ENCODE data around the gene PRKCQ. TPM values are rescaled to one million over a fixed set of nuclear protein-coding genes. Genes with fewer than 3 reads are reported as not detected.
A peak's percentile ranks its signal among the peaks of the same experiment; 100 is the strongest.

Gene PRKCQ
- total RNA-seq, 8 experiments from 2014 or later, result 0.10 to 3.9 (median 1.8) TPM; not detected in 1

DNA sequence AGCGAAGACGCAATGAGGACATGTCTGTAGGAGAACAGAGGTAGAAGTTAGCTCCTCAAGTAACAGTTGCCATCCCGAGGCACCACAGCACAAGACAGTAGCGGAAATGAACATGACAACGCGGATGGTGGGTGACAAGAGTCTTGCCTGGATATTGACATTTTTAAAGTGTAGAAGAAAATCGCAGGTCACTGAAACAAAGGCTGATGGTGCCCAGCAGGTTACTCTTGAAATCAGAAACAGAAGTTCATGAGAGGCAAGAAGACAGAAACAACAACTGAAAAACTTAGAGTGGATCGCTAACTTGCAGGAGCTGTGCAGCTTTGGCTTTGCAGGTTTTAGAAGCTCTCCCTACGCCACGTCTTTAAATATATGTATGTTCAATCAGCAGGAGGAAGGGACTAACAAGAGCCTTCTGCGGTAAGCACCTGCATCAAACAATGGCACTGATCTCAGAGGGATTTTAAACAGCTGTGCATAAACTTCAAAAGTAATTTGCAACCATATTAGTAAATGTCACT lies 1.8 kb downstream of the PRKCQ start:
- peaks cover 9 to 11% of the 10 kb centered on the region in 2 donors for H3K4me1 ChIP-seq (replicated peaks in 1 of 2)
- in situ Hi-C loops (cut with MboI; ENCODE audit: low pct_unique_long_range_greater_than_20kb in 2 of 9, low sequenced_read_pairs in 9 of 9, unreplicated experiment in 9 of 9), result no loop called here
- ATAC-seq (replicated peaks in 6 of 8), result no peak
- no peak overlapping the region for H3K4me3 ChIP-seq
- 27 to 80% (median 62%) methylated on average over 3 to 11 of the region's 11 CpGs; no CpG with 5 or more reads in 2 of the 10 experiments for WGBS, 10 experiments
- no peak overlapping the region for H3K27ac ChIP-seq

DNA sequence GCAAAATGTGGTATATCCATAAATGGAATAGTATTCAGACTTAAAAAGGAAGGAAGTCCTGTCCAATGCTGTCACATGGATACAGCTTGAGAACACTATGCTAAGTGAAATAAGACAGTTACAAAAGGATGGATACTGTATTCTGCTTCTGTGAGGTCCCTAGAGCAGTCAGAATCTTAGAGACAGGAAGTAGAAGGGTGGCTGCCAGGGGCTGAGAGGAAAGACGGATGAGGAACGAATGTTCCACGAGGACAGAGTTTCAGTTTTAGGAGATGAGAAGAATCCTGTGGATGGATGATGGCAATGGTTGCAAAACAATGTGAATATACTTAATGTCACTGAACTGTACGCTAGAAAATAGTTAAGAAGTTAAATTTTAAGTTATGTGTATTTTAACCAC lies 3.8 kb downstream of the PRKCQ start:
- Histone ChIP-seq H3K4me1 (replicated peaks in 1 of 2) (peaks cover 8 to 11% of the 10 kb centered on the region in 2 donors), H3K4me3 (no peak overlapping the region), H3K27ac (no peak overlapping the region)
- no peak for ATAC-seq (replicated peaks in 6 of 8)
- in situ Hi-C loops (cut with MboI; ENCODE audit: low pct_unique_long_range_greater_than_20kb in 2 of 9, low sequenced_read_pairs in 9 of 9, unreplicated experiment in 9 of 9), result no loop called here
- 0 to 95% (median 83%) methylated on average over 1 to 4 of the region's 4 CpGs for WGBS, 10 experiments

DNA sequence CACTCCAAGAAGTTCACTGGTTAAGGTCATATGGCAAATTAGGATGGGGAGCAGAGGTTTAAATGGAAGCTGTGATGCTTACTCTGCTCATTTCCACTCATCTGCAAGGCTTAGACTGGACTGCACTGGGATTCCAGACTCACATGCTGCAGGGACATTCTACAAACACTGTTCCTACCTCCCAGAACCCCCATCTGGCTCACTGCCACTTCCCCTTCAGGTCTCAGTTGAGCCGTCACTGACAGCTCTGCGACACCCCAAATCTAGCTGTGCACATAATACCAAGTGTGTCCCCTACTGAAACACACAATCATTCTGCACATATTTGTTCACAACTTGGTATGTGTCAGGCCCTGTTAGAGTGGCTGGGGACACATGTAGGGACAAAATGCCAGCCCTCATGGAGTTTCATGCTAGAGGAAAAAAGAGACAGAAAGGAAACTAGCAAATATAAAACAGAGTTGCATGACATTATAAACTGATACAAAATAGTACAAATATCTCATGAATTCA lies 5.4 kb downstream of the PRKCQ start:
- WGBS, 10 experiments, result 17 to 100% (median 90%) methylated on average over 1 to 2 of the region's 2 CpGs; no CpG with 5 or more reads in 5 of the 10 experiments
- no peak for ATAC-seq (replicated peaks in 6 of 8)
- H3K27ac ChIP-seq, result no peak overlapping the region
- H3K4me3 ChIP-seq, result no peak overlapping the region
- peaks cover 5 to 11% of the 10 kb centered on the region in 2 donors for H3K4me1 ChIP-seq (replicated peaks in 1 of 2)
- in situ Hi-C loops (cut with MboI; ENCODE audit: low pct_unique_long_range_greater_than_20kb in 2 of 9, low sequenced_read_pairs in 9 of 9, unreplicated experiment in 9 of 9), result no loop called here

- Histone ChIP-seq H3K27ac (no peak overlapping the region), H3K4me1 (replicated peaks in 1 of 2) (no peaks in the 10 kb centered on the region), H3K4me3 (no peak overlapping the region)
- WGBS, 10 experiments, result 44 to 100% (median 83%) methylated on average over 1 to 8 of the region's 11 CpGs; no CpG with 5 or more reads in 4 of the 10 experiments
- ATAC-seq (replicated peaks in 6 of 8), result no peak
- in situ Hi-C loops (cut with MboI; ENCODE audit: low pct_unique_long_range_greater_than_20kb in 2 of 9, low sequenced_read_pairs in 9 of 9, unreplicated experiment in 9 of 9), result no loop called here
These were observed 9.2 kb downstream of the PRKCQ start for GRCh38 chr10:6570893-6571292.

- H3K27ac ChIP-seq, result no peak overlapping the region
- 0 to 87% (median 76%) methylated on average over 1 to 5 of the region's 7 CpGs; no CpG with 5 or more reads in 4 of the 10 experiments for WGBS, 10 experiments
- ATAC-seq (replicated peaks in 6 of 8), result no peak
- no peaks in the 10 kb centered on the region for H3K4me1 ChIP-seq (replicated peaks in 1 of 2)
- in situ Hi-C loops (cut with MboI; ENCODE audit: low pct_unique_long_range_greater_than_20kb in 2 of 9, low sequenced_read_pairs in 9 of 9, unreplicated experiment in 9 of 9), result no loop called here
- no peak overlapping the region for H3K4me3 ChIP-seq
These were observed 10.8 kb downstream of the PRKCQ start for GRCh38 chr10:6569259-6569658.

DNA sequence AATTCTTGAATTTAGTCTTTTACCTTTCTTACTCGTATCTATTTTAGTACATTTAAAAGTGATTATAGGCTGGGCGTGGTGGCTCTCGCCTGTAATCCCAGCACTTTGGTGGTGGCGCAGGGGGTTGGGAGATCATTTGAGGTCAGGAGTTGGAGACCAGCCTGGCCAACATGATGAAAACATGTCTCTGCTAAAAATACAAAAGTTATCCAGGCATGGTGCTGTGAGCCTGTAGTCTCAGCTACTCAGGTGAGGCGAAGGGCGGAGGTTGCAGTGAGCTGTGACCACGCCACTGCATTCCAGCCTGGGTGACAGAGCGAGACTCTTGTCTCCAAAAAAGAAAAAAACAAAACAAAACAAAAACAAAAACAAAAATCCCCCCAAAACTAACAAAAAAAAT lies 12.2 kb downstream of the PRKCQ start:
- no peak overlapping the region for H3K4me3 ChIP-seq
- WGBS, 10 experiments, result 34 to 100% (median 95%) methylated on average over 3 to 8 of the region's 8 CpGs
- H3K4me1 ChIP-seq (replicated peaks in 1 of 2), result no peaks in the 10 kb centered on the region
- in situ Hi-C loops (cut with MboI; ENCODE audit: low pct_unique_long_range_greater_than_20kb in 2 of 9, low sequenced_read_pairs in 9 of 9, unreplicated experiment in 9 of 9), result no loop called here
- ATAC-seq (replicated peaks in 6 of 8), result no peak
- H3K27ac ChIP-seq, result no peak overlapping the region

DNA sequence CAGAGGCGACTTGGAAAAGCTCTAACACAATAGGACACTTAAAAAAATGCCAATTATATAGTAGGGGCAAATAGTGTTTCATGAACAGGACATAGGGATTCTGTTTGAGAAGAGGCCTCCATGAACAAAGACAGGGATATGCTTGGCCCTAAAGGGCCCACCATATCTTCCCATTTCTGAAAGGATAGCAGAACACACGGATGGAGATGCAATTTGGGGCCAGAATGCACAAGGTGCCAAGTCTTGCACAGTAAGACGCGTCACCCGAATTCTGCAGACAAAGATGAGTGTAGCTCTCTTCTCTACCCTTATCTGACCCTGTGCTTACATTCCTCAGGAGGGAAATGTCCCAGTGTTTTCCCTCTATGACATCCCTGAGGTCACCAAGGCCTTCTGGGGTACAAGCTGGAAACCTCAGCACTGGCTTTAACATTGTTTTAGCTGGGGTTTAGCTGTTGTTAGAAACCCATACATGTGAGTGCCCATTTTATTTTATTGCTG lies 12.8 kb downstream of the PRKCQ start:
- H3K4me3 ChIP-seq, result no peak overlapping the region
- WGBS, 10 experiments, result 24 to 100% (median 89%) methylated on average over 1 to 5 of the region's 5 CpGs; no CpG with 5 or more reads in 4 of the 10 experiments
- no peak overlapping the region for H3K27ac ChIP-seq
- in situ Hi-C loops (cut with MboI; ENCODE audit: low pct_unique_long_range_greater_than_20kb in 2 of 9, low sequenced_read_pairs in 9 of 9, unreplicated experiment in 9 of 9), result no loop called here
- no peak for ATAC-seq (replicated peaks in 6 of 8)
- H3K4me1 ChIP-seq (replicated peaks in 1 of 2), result no peaks in the 10 kb centered on the region

DNA sequence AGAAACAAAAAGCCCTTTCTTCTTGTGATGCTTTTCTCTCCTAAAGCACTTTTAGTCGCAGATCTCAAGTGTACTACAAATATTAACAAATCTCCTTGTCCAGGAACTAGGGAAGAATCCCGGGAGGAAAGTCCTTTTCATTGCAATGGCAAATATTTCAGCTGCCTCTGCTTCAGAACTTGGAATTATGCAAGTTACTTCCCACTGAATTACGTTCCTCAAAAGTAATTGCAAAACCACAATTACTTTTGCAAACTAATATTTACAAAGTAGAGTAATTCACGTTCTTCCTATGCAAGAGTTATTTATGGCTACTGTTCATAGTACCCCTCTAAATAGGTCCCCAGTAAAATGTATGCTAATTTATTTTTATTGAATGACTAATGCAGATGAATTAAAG lies 14.5 kb downstream of the PRKCQ start:
- Histone ChIP-seq H3K27ac (no peak overlapping the region), H3K4me3 (no peak overlapping the region), H3K4me1 (replicated peaks in 1 of 2) (no peaks in the 10 kb centered on the region)
- WGBS, 10 experiments, result 0 to 85% (median 53%) methylated on average over 2 to 4 of the region's 4 CpGs
- peak in 1 of 8 experiments; percentile 47 for ATAC-seq (replicated peaks in 6 of 8)
- in situ Hi-C loops (cut with MboI; ENCODE audit: low pct_unique_long_range_greater_than_20kb in 2 of 9, low sequenced_read_pairs in 9 of 9, unreplicated experiment in 9 of 9), result no loop called here

DNA sequence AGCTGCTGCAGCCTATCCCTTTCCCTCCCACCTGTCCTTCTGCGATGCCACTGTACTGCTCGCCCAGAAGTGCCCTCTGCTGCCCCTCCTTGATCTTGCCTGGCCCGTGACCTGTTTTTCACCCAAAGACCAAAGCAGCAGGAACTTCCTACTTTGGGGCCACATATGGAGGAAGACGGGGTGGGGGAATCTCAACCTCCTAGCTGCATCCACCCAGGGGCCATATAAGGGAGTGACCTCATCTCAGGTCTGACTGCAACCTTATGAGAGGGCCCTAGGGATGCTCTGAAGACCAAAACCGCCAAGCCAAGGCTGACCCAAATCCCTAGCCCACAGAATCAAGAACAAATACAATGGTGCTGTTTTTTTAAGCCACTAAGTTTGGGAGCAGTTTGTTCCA lies 15.7 kb downstream of the PRKCQ start:
- 0 to 100% (median 93%) methylated on average over 1 to 3 of the region's 5 CpGs; no CpG with 5 or more reads in 3 of the 10 experiments for WGBS, 10 experiments
- Histone ChIP-seq H3K4me3 (no peak overlapping the region), H3K27ac (no peak overlapping the region), H3K4me1 (replicated peaks in 1 of 2) (no peaks in the 10 kb centered on the region)
- no peak for ATAC-seq (replicated peaks in 6 of 8)
- in situ Hi-C loops (cut with MboI; ENCODE audit: low pct_unique_long_range_greater_than_20kb in 2 of 9, low sequenced_read_pairs in 9 of 9, unreplicated experiment in 9 of 9), result no loop called here

DNA sequence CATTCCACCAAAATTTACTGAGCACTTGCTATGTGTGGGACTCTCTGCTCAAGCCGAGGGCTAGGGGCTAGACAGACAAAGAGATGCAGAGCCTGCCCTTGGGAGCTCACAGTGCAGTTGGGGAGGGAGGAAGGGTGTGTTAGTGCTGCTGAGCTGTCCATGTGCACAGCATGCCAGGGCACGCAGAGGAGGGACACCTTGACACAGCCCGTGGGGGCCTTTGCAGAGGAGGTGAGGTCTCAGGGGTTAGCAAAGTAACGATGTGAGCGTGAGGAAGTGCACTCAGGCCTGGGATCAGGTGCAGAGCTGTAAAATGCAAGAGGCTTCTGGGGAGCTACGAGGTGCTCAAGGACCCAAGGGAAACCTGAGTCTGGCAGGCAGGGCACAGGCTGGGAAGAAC lies 16.3 kb downstream of the PRKCQ start:
- ATAC-seq (replicated peaks in 6 of 8), result no peak
- 0 to 20% (median 20%) methylated on average over 1 to 2 of the region's 6 CpGs; no CpG with 5 or more reads in 7 of the 10 experiments for WGBS, 10 experiments
- H3K4me3 ChIP-seq, result no peak overlapping the region

GRCh38 chr10:6563075-6563474 lies 17.0 kb downstream of the PRKCQ start:
- in situ Hi-C loops (cut with MboI; ENCODE audit: low pct_unique_long_range_greater_than_20kb in 2 of 9, low sequenced_read_pairs in 9 of 9, unreplicated experiment in 9 of 9), result no loop called here
- no peak overlapping the region for H3K4me3 ChIP-seq
- no peaks in the 10 kb centered on the region for H3K4me1 ChIP-seq (replicated peaks in 1 of 2)
- H3K27ac ChIP-seq, result no peak overlapping the region
- ATAC-seq (replicated peaks in 6 of 8), result no peak
- 10 to 86% (median 67%) methylated on average over 1 to 6 of the region's 7 CpGs; no CpG with 5 or more reads in 2 of the 10 experiments for WGBS, 10 experiments

More for the DNA sequence above, 16.3 kb downstream of the PRKCQ start:
- Histone ChIP-seq H3K4me1 (replicated peaks in 1 of 2) (no peaks in the 10 kb centered on the region), H3K27ac (no peak overlapping the region)
- in situ Hi-C loops (cut with MboI; ENCODE audit: low pct_unique_long_range_greater_than_20kb in 2 of 9, low sequenced_read_pairs in 9 of 9, unreplicated experiment in 9 of 9), result no loop called here

- WGBS, 10 experiments, result 0 to 98% (median 74%) methylated on average over 1 to 6 of the region's 7 CpGs; no CpG with 5 or more reads in 3 of the 10 experiments
- Histone ChIP-seq H3K4me3 (no peak overlapping the region), H3K4me1 (replicated peaks in 1 of 2) (no peaks in the 10 kb centered on the region), H3K27ac (no peak overlapping the region)
- in situ Hi-C loops (cut with MboI; ENCODE audit: low pct_unique_long_range_greater_than_20kb in 2 of 9, low sequenced_read_pairs in 9 of 9, unreplicated experiment in 9 of 9), result no loop called here
- ATAC-seq (replicated peaks in 6 of 8), result no peak
These were observed 17.9 kb downstream of the PRKCQ start for GRCh38 chr10:6562221-6562620.

DNA sequence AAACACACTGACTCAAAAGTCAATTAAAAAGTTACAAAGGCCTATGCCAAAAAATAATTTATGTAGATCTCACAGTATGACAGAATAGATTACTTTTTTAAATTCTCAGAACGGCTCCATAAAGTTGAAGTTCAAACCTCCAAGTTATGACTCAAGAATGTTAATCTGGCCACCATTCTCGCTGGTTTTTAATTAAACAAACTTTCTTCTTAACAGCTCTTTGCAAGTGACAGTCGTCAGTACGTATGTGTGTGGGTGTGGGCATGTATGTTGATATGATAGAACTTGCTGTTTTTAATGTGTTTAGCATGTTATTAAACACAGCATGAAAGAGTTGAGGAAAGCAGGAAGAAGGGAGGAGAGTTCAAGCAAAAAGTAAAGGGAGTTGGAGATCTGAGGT lies 18.5 kb downstream of the PRKCQ start:
- H3K4me3 ChIP-seq, result no peak overlapping the region
- ATAC-seq (replicated peaks in 6 of 8), result no peak
- no peaks in the 10 kb centered on the region for H3K4me1 ChIP-seq (replicated peaks in 1 of 2)
- 13 to 100% (median 88%) methylated on average over 2 to 4 of the region's 4 CpGs for WGBS, 10 experiments
- in situ Hi-C loops (cut with MboI; ENCODE audit: low pct_unique_long_range_greater_than_20kb in 2 of 9, low sequenced_read_pairs in 9 of 9, unreplicated experiment in 9 of 9), result no loop called here
- no peak overlapping the region for H3K27ac ChIP-seq

Measured in motor neuron (in vitro differentiated cells).